HG02884 (cell line): ENCODE measurements around the gene TMTC2.

Source experiments
- ATAC-seq: cut with Tn5 transposase; IDR thresholded peaks from one replicate; pipeline ENCODE4 v1.9.1; 2021; ENCODE audit warnings: mild to moderate bottlenecking, moderate library complexity; ENCODE audit not compliant: unreplicated experiment

The TMTC2 gene

GRCh38 chr12:82873309-82873708 lies 186.6 kb downstream of the TMTC2 start:
- no peak for ATAC-seq

- ATAC-seq: no peak
These were observed 187.2 kb downstream of the TMTC2 start for GRCh38 chr12:82873951-82874350.

GRCh38 chr12:82874945-82875344 lies 188.2 kb downstream of the TMTC2 start:
- no peak for ATAC-seq

GRCh38 chr12:82876075-82876474 lies 189.4 kb downstream of the TMTC2 start:
- ATAC-seq: no peak

DNA sequence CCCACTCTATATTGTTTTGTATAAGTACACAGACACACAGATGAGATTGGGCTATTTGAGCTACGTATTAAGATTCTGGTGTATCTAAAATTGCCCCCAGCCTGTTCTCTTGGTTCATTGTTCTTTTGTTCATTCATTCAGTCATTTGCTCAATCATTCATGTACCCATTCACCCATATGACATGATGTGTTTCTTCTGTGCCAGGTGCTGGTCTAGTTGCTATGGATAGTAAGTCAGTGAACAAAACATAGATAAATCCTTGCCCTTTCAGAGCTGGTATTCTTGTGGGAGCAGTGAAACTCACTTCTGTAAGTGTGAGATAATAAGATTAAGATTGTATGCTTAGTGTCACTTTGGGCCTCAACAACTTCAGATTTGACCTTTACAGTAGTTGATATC lies 191.3 kb downstream of the TMTC2 start:
- no peak for ATAC-seq

GRCh38 chr12:82880442-82880901 lies 193.8 kb downstream of the TMTC2 start:
- ATAC-seq: no peak

- no peak for ATAC-seq
These were observed 197.0 kb downstream of the TMTC2 start for GRCh38 chr12:82883394-82884355.

DNA sequence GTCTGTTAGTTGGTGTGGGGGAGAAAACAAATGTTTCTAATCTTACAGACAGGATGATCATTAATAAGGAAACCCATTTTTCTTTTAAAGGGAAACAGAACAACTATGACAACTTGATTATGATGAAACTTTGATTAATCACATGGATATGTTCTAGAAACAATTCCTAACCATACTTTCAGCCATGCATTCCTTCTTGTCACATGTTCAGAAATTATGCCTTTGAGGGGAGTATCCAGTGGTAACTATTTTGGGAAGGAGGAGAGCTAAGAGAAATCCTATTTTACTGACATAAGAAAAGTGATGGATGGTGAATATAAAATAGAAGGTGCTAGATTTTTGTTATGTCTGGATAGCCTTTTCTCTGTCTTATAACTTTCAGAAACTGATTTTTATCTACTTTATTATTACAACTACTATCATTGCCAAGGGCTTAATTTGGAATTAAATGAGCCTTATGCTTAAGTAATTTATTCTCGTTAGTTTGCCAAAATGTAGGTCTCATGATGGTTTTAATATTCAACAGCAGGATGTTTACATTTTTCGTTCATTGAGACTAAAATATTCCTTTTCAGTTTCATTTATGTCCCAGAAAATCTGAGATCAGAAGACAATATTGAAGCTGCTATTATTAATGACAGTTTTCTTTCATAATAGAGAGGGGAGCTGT lies 200.1 kb downstream of the TMTC2 start:
- ATAC-seq: no peak

DNA sequence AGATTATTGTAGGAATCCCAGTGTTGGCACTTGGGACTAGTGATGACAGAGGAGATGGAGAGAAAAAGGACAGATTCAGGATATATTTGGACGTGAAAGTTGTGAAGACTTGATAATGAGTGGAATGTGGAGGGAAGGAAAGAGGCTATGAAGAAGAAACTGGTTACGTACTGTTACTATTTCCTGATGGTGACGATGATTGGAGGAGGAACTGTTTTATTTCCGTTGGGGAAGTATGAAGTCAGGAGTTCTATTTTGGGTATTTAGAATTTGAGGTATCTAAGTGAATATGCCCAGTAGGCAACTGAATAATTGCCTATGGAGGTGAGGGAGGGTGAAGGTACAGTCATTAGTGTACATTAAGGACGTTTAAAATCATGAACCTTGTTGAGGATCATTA lies 207.2 kb downstream of the TMTC2 start:
- no peak for ATAC-seq

DNA sequence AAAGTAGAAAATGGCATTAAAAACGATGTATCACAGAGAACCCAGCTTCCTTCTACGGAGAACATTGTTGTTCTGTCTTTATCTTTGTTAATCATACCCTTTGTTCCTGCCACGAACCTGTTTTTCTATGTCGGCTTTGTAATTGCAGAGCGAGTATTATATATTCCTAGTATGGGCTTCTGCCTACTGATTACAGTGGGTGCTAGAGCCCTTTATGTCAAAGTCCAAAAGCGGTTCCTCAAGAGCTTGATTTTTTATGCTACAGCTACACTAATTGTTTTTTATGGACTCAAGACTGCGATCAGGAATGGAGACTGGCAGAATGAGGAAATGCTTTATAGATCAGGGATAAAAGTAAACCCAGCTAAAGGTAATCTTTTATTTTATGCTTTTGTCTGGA lies 209.6 kb downstream of the TMTC2 start:
- no peak for ATAC-seq

- ATAC-seq: no peak
These were observed 210.3 kb downstream of the TMTC2 start for GRCh38 chr12:82896979-82897378.

DNA sequence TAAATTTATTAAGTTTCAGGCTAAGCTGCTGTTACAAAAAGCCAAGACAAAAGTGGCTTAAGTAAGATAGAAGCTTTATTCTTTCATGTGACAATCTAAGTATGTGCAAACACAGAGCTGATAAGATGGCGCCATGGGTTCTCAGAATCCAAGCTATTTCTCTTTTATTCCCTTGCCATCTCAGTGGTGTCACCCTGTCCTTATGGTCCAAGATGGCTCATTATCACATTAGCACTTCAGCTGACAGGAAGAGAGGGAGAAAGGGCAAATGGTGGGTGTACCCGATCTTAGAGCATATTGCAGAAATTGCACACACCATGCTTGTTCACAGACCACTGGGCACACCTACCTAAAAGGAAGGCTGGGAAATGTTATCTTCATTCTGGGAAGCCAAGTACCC lies 211.7 kb downstream of the TMTC2 start:
- ATAC-seq: no peak

DNA sequence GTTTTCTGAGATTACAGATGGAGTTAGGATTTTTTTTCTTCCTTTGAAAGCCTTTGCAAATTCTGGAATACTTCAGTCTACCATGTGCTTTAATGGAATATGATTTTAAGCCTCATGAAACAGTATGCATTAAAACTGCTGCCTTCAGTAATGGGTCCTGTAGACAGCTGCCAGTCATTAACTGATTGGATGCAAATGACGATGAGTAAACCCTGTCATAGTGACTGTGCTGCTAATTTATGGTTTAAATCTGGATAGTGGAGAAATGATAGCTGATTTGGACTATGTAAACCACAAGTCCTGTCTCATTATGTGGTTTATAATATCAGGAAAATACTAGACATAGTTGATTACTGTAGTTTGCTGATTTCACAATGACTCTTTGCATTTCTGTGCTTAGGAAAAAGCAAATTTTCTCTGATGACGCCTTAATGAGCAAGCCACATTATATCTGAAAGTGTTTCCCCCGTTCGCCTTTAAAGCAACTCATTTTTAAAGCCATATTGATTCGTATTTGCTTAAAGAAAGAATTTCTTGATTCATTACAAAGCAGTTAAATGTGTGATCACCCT lies 217.6 kb downstream of the TMTC2 start:
- ATAC-seq: no peak

DNA sequence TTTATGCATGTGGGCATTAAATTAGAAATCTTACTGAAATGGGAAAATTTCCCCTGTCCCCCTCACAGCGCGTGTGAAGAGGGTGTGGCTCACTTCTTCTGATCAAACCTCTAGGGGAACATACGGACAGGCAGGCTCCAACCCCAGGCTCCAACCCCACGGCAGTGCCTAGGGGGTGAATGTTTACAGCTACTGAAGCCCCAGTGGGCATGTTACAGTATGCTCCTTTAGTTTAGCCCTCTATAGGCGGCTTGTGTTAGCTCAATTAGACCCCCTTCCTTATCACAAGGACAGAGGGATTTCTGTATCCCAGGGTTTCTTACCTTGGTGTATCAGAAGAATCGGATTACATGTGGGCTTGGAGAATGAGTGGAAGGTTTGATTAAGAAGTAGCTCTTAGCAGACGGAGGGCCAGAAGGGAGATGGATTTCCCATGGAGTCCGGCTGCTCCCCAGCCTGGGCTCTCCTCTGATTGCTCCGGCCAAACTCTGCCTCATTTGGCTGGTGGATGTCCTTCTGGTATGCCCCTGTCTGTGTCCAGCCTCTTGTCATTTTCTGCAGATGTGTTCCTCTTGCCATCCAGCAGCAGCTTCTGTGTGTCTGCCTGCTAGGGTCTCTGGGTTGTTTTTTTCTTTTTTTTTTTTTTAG lies 223.7 kb downstream of the TMTC2 start:
- no peak for ATAC-seq

DNA sequence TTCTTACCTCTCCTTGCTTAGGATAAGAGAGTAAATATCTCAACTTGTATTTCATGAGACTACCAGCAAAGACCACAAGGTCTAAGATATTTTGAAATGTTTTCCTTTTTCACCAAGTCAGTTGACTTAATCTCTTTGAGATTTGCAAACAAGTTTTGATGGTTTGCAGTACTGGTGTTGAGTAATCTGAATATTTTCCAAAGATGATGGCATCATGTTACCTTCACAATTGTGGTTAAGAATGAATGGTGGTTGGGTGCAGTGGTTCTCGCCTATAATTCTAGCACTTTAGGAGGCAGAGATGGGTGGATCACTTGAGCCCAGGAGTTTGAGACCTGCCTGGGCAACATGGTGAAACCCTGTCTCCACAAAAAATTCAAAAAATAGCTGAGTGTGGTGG lies 225.7 kb downstream of the TMTC2 start:
- no peak for ATAC-seq

GRCh38 chr12:82919388-82920054 lies 232.8 kb downstream of the TMTC2 start:
- ATAC-seq: no peak

GRCh38 chr12:82923935-82924334 lies 237.2 kb downstream of the TMTC2 start:
- ATAC-seq: no peak

DNA sequence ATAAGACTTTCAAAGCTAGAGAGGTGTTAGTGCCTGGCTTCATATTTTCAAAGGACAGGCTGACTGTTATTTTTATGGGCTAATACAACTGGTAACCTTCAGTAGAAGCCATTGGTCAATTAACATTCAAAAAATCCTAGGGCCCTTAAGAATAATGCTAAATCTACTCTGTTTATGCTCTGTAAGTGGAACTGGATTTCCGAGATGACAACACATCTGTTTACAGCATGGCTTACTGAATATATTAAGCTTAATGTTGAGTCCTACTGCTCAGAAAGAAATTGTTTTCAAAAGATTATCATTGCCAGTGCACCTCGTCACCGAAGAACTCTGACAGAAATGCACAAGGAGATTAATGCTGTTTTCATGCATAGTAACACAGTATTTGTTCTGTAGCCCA lies 239.9 kb downstream of the TMTC2 start:
- no peak for ATAC-seq

GRCh38 chr12:82930301-82930700 lies 243.6 kb downstream of the TMTC2 start:
- no peak for ATAC-seq

DNA sequence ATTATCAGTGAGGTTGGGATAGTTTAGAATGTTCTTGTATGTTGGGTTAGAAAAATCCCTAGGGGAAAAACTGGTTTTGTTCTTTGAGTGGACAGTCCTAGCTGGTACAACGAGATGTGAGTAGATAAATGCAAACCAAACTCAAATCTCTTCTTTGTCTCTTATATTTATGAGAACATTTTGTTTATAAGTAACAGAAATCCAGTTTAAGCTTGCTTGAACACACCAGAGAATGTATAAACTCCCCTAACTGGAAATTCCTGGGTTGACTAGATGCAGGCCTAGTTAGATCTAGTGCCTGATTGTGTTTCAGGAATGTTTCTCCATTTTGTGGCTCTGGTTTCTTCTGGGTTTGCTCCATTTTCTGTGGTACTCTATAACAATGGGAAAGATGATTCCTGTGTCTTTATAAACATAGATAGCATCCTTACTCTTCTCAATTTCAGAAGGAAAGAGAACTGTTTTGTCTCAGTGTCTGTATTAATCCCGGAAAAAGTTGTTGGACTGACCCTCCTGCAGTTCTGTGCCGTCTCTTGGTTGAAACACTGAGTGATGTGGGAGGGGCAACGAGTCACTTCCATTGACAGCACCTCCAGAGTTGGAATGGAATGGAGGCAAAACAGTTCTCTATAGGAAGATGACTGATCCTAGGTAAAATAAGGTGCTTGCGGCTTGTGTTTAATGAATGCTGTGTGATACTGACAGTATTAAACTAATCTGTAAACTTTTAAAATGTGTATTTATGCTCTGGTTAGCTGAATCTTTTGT lies 244.8 kb downstream of the TMTC2 start:
- ATAC-seq: no peak
